ENCODE measurements around the gene PPP1R12B.
"Not testable (repeated sequence)": the region's sequence is repeated elsewhere in the genome, so short reads cannot be mapped to it uniquely, and the experiment has no call there.

Gene PPP1R12B

DNA sequence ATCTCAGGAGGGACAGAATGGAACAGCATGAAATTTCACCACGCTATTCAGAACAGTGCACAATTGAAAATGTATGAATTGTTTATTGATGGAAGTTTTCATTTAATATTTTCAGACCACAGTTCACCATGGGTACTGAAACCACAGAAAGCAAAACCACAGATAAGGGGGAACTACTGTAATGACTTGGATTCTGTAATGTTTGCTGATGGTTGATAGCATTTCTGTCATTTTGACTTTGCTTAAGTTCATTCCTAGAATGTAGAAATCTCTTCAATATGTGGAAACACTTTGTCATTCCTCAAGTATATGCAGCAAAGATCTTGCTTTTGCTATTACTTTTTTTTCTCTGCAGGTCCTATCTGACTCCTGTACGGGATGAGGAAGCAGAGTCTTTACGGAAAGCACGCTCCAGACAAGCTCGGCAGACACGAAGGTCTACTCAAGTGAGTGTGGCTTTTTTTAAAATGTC lies 139.7 kb downstream of the PPP1R12B start:
- DNase-seq (ENCODE audit: low spot score), result not testable (repeated sequence)

DNA sequence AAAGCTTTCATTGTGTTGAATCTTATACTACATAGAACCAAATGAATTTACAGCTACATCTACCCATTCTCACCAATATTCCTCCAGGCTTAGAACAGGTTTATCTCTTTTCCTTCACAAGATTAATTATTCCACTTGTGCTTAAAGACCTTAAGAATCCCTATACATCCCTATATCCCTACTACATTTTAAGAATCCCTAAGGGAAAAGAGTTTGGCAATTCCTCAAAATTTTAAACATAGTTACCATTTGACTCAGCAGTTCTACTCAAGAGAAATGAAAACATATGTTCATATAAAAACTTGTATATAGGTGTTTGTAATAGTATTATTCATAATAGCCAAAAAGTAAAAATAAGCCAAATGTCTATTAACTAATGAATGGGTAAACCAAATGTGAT lies 140.6 kb downstream of the PPP1R12B start:
- not testable (repeated sequence) for DNase-seq (ENCODE audit: low spot score)

DNA sequence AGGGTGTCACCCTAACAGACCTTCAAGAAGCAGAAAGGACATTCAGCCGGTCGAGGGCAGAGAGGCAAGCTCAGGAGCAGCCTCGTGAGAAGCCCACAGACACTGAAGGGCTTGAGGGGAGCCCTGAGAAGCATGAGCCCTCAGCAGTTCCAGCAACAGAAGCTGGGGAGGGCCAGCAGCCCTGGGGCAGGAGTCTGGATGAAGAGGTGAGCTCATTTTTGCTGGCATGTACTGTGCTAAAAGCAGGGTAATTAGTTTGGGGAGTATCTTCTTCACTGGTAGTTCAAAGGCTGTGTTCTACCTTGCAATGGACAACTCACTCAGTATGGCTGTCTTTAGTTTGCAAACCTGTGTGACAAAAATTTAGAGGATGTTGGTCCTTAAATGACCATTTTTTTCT lies 144.6 kb downstream of the PPP1R12B start:
- DNase-seq (ENCODE audit: low spot score), result not testable (repeated sequence)

DNA sequence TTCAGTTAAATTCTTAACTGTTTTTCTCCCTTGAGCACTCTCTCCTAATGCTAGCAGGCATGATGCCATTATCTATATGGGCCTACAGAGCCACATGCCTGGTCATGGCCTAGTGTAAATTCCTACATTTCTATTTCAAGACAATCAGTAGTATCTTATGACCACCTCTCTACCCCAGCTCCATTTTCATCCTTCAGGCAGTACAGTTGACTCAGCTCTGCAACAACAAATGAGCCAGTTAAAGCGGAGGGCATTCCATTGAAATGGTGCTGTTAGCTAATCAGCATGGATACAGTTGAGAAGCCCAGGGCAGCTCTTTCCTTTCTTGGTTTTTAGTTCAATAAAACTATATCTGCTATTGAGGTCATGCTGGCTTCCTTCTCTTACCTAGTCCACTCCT lies 150.0 kb downstream of the PPP1R12B start:
- DNase-seq (ENCODE audit: low spot score), result no peak

DNA sequence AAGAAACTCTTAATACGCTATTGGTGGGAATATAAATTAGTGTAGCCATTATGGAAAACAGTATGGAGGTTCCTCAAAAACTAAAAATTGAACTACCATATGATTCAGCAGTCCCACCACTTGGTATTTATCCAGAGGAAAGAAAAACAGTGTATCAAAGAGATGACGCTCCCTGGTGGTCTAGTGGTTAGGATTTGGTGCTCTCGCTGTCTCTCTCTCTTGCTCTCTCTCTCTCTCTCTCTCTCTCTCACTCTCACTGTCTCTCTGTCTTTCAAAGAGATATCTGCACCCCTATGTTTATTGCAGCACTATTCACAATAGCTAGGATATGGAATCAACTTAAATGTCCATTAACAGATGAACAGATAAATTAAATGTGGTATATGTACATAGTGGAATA lies 151.5 kb downstream of the PPP1R12B start:
- DNase-seq (ENCODE audit: low spot score), result not testable (repeated sequence)

DNA sequence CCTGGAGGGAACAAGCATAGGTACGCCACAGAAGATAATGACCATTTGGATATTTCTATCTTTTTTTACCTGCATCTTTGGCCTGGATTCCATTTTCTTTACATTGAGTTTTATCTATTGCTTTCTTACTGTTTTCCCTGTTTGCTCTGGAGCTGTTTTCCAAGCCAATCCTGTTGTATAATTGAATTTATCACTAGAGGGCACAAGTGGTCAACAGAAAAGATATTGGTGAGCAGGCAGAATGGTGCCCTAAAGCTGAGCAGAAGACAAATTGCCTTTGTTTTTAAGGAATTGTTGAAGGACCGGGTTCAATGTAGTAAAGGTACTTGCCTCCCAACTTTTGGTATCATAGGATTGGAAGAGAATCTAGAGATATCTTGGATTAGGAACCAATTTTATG lies 152.8 kb downstream of the PPP1R12B start:
- peak; percentile 64 for DNase-seq (ENCODE audit: low spot score)

DNA sequence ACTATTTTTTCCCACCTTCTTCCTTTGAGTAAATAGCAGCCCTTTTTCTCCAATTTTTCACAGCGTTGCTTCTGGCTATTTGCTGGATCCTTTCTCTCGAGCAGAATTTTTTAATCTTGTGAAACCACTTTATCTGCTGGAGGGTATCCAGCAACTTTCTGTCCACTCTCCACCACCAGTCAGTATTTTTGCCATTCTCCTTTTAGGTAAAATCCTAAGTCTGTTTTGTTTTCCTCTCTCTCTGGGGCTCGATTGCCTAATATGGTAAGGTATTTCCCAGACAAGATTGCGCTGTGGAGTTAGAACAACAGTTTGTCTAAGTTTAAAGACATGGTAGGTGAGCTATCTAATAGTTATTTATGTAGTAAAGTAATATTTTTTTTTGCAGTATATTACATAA lies 156.9 kb downstream of the PPP1R12B start:
- no peak for DNase-seq (ENCODE audit: low spot score)

DNA sequence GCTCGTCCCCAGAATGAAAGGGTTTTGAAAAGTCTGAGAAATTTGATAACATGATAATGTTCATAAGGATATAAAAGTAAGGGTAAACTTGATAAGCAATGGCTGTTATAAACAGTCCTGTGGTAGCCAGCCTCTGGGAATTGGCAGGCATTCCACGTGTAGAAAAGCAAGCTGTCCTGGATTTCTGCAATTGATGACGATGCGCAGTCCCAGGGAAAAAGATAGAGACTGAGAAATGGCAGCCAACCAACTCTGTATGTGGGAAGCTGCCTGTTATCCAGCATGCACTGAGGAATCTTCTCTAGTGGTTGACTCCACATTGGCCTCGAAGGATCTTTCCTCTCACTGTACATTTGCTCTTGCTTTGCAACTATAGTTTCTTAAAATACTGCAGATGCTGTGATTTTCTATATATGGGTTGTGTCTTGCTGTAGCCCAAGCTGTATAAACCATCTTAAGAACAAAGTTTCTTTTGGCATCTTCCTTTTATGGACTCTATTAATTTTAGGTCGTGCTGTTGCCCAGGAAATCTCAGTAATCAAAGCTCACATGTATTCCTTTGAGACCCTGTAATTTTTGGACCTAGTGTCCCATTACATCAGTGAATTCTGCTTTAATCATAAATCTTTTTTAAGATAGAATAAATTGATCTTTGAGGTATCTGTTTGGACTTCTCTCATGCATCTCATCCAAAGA lies 157.5 kb downstream of the PPP1R12B start:
- peak; percentile 46 for DNase-seq (ENCODE audit: low spot score)

DNA sequence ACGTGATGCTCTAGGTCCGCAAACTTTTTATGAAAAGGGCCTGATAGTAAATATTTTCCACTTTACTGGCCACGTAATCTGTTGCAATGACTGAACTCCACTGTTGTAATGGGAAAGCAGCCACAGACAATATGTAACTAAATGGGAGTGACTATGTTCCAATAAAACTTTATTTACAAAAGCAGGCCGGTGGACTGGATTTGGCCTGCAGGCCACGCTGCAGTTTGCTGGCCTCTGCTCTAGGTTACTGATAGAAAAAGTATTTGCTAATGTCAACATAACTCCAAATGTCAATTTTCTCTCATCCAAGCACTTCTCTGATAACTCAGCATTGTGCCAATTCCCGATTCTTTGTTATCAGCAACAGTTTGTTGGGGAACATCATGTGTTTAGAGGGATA lies 160.4 kb downstream of the PPP1R12B start:
- DNase-seq (ENCODE audit: low spot score), result not testable (repeated sequence)

DNA sequence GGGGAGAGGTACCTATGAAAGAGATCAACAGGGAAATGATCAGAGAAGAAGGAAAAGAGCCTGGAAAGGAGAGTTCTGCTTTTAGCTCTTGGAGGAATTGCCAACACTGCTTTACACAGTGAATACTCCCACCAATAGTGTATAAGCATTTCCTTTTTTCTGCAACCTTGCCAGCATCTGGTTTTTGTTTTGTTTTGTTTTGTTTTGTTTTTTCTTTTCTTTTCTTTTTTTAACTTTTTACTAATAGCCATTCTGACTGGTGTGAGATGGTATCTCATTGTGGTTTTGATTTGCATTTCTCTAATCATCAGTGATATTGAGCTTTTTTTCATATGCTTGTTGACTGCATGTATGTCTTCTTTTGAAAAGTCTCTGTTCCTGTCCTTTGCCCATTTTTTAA lies 165.4 kb downstream of the PPP1R12B start:
- not testable (repeated sequence) for DNase-seq (ENCODE audit: low spot score)

DNA sequence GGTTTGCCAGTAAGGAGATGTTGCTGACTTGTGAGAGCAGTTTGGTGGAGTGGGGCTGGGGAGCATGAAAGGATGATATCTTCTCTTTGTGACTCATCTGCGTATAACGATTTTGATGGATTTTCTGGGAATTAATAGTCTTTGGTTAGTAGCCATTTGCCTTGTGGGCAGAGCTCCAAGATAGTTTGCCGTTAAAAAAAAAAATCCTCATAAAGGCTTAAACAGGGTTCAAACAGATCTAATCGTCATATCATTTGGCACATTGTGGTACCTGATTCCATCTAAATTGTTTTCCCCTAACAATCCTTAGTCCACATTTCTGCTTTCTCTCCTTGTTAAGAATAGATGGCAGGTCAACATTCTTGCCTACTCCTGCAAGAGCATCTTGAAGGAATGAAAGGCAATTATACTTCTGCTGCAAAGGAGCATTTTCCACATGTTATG lies 168.0 kb downstream of the PPP1R12B start:
- DNase-seq (ENCODE audit: low spot score), result no peak

DNA sequence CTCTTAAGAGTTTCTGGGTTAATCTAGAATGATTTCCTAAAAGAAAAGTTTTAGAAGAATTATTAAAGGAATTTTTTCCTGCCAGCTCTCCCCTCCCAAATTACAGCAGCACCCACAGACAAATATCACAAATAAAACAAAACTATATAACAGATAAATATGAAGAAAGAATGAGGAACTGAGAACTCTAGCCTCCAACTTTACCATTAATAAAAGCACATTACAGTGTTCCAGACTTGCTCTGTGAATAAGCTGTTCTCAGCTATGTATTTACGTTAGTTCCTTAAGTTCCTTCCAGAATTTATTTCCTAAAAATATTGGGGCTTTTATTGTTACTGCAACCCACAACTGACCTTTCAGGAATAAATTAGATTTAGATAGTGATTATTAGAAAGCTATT lies 168.6 kb downstream of the PPP1R12B start:
- DNase-seq (ENCODE audit: low spot score), result not testable (repeated sequence)

DNA sequence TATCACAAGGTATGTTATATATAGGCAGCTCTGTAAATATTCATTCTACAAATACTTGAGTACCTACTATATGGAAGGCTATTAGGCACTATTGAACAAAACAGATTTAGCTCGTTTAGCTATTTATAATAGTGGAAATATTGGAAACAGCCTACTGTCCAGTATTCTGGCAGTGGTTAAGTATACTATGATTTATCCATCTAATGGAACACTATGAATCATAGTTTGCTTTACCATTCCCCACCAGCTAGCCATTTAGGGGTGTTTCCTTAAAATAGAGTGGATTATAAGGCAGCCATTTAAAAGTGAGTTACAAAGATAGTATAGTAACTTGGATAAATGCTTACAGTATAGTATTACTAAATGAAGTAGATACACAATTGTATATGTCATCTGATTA lies 169.7 kb downstream of the PPP1R12B start:
- DNase-seq (ENCODE audit: low spot score), result not testable (repeated sequence)

DNA sequence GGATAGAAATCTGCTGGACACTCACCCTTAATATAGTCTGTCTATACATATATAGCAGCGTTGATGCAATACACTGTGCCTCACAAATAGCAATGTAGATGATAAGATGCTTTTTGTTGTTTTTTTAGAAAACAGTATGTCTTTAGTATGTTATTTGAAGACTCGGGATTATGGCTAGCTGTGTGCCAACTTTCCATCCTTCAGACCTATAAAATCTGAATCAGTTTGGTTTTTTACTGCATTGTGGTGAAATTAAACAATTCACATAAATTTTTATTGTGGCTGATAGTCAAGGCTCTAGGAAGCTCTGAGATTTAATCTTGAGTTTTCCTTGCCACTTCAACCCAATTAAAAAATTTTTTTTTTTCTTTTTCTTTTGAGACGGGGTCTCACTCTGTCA lies 170.4 kb downstream of the PPP1R12B start:
- not testable (repeated sequence) for DNase-seq (ENCODE audit: low spot score)

DNA sequence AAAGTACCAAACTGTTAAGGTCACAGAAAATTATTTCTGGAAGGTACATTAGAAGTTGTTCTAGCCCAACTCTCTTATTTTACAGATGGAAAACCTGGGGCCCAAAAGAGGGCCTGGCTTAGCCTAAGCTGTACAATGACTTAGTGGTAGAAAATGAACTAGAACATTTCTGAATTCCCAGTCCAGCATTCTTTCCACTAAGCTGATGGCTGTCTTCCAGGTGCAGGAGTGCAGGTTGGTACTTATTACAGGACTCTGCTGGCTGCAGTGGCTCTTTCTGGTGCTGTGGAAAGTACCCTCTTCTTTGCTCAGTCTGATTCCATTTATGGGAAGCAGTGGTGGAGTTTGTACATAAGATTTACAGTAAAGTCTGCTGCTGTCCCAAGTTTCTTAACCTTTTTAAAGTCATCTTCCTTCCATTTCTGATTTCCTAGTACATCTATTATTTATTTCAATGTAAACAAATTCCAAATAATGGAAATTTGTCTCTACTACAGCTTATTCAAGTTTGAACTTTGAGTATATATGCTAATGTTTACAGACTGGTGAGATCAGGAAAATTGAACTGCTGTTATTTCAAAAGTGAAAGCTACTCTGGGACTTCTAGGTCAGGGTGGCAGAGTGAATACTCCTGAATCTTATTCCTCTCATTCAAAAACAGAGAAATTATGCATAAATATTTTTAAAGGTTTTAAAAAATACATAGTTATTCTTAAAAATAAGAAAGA lies 171.8 kb downstream of the PPP1R12B start:
- DNase-seq (ENCODE audit: low spot score), result not testable (repeated sequence)

DNA sequence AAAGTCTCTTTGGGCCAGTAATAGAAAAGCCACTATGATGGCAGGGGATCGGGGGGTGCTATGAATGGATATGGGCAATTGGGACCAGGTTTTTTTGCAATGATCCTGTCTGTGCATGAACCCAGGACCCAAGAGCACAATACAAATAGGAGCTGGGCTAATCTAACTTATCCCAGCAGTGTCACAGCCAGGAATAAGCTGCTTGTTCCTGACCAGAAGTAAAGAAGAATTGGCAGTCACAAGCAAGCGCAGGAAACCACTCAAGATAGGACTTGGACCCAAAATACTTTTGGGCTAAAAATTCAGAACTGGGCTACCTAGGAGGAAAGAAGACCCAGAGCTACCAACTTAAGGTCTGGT lies 172.3 kb downstream of the PPP1R12B start:
- DNase-seq (ENCODE audit: low spot score), result not testable (repeated sequence)

DNA sequence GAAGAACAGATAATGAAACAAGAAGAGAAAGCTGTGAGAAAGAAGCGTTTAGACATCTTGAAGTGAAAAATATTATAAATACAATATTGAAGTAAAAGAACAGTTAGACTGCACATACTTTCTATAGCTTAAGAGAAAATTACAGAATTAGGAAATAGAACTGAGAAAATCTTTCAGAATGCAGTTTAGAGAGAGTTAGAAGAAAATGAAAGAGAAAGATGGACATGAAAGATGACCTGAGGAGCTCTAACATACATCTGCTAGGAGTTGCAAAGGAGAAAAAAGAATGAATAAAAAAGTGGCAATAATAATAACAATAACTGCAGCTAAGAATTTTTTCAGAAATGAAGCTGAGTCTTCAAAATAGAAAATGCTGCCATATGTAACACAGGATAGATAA lies 173.0 kb downstream of the PPP1R12B start:
- not testable (repeated sequence) for DNase-seq (ENCODE audit: low spot score)

DNA sequence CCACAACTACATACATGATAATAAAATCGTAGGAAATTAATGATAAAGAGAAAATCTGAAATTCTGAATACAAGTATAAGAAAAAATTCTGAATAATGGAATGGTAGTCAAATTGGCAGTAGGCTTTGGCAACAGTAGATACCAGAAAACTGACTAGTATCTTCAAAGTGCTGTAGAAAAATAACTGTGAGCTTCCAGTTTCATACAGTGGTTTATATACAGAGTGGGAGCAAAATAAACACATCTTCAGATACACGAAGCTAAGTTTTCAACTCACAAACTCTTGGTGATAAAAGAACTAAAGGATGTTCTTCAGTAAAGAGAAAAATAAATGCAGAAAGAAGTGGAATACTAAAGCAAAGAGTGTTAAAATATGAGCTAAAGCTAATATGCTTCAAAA lies 173.4 kb downstream of the PPP1R12B start:
- no peak for DNase-seq (ENCODE audit: low spot score)

DNA sequence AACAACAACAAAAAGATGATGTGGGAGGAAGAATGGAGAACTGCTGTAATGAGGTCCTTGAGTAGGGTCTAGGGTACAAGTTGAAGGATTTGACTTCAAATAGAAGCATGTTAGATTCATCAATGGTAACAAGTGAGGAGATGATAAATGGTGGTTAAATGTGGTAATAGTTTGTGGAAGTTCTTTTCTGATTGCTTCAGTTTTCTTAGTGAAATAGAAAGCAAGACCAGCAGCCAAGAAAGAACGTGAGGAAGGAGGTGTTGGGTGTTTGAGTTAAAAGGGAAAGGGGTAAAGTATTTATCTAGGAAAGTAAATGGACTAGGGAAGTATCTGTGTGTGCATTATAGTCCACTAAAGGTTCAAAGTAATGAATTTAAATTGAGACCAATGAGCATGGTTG lies 177.6 kb downstream of the PPP1R12B start:
- DNase-seq (ENCODE audit: low spot score), result not testable (repeated sequence)

DNA sequence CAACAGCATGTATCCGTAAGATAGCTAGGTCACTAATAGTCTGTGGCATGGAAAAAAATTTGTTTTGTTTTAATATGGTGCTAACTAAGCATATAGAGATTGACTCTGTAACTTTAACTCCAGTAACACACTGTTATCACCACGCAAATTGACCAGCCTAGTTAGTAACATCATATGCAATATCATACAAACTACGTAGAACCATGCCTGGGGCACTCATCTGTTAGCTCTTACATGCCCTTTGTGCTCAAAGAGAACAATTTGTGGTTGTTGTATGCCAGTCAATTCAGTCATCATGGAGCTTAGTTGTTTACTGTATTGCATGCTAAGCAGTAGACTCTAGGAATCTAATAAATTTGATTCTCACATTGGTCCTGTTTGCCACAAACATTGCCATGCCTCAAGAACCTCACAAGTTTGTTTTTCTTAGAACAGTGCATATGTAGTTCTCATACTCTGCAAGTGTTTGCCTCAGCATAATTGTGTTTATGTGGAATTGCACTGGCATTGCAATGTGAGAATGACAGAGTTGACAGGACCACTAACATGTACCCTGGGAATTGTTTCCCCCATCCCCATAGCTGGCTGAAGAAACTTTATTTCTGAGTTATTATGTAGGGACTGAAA lies 179.7 kb downstream of the PPP1R12B start:
- DNase-seq (ENCODE audit: low spot score), result not testable (repeated sequence)

DNA sequence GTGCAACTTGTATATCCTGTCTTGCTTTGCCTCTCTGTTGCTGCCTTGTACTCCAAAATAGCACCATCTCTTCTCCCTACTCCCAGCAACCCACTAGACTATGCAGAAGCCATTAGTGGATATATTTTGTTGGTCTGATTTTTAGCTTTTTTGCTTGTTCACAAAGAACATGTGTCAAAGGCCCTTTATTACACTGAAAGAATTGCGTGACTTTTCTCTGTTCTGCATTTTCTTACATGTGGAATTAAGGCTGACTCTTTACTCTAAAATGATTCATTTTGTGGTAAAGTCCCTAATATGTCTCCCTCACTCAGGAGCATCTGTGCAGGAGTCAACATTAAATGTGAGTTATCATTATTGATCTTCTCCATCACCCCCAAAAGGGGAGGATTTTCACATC lies 182.2 kb downstream of the PPP1R12B start:
- not testable (repeated sequence) for DNase-seq (ENCODE audit: low spot score)

DNA sequence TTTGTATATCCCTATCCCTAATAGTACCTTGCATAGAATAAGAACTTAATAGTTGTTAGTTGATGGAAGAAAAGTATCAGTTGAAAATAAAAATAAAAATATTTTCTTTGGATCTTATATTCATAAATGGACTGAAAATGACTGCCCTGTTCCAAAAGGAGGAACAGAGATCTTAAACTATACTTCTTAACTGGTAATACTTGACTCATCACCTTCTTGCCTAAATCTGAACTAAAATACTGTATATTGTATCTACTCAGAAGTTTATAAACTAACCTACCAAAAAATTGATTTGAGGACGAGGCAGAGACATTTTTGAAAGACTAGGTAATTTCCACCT lies 182.9 kb downstream of the PPP1R12B start:
- no peak for DNase-seq (ENCODE audit: low spot score)

All from Ammon's horn (tissue), 1 donor.